Stimulated activated CD4-positive, alpha-beta T cell treated with anti-CD3 and anti-CD28 coated beads, TNF-alpha, amount 100 ng/mL, for 48 hours (primary cell): ENCODE results near the gene SUMO3.

Experiments used
- DNase-seq, 3 donors: peaks; one replicate each; pipeline ENCODE4 v3.0.0-alpha.2; 2020; ENCODE audit warnings: low read depth in 3 of 3

The SUMO3 gene

DNA sequence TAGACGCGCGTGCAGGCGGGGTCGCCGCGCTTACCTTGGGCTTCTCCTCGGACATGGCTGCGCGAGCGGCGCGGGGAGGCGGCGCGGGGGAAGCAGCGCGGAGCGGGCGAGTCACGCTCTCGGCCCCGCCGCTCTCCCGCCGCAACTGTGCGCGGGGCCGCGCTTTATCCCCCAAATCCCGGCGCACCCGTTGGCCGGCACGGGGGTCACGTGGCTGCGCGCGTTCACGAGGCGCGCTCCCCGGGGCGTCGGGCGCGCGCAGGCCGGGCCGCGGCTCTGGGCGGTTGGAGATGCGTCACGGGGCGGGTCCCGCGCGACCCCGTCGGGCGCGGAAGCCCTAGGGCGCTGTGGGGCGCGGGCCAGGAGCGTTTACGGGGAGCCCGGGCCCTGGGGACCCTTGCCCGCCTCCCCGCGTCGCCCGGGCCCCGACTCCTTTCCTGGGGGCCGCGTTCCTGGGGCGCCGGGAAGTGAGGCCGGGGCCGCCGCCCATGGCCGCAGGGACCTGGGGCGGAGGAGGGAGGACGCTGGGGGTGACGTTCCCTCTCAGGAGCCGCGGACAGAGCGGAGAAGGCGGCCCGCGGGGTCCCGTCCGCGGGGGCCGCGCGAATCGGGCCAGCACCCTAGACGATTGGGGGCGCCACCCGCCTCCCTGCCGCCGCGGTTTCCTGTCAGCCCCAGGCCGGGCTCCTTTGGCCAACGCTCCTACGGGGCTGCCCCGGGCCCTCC is at the start of gene SUMO3:
TSS of gene SUMO3 (minus strand) at position 149 of the 726 bp plus-strand sequence. CDS start at position 55, 94 bp downstream.
- peak; percentile 65 to 73 (median 71) for DNase-seq

DNA sequence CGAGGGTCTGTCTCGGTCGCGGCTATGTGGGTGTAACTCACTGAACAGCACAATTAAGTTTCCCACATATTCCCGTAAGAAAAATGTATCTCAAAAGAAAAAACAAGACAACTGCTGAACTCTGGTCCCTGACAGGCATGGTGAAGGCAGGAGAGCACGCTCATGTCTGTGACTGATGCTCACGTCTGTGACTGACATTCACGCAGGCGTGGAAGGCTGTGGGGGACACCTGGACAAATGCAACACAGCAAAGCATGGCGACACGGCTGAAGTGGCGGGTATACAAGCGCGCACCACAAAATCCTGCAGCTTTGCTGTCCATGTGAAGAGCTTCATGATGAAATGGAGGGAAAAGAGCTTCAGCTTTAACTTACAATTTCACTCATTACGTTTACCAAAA is 49.6 kb upstream of the SUMO3 start:
- DNase-seq = no peak

DNA sequence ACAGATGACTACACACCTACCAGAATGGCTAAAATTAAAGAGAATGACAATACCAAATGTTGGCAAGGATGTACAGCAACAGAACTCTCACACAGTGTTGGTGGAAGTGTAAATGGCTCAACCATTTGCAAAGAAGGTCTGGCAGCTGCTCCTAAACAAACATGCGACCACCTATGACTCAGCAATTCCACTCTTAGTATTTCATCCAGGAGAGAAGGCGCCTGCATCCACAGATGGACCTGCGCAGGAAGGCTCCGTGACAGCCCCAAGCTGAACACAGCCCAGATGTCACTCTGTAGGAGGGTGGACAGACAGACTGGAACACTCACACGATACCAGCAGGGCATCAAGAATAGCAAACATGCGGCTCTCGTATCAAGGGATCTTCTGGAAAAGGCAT is 48.9 kb upstream of the SUMO3 start:
- DNase-seq = no peak

DNA sequence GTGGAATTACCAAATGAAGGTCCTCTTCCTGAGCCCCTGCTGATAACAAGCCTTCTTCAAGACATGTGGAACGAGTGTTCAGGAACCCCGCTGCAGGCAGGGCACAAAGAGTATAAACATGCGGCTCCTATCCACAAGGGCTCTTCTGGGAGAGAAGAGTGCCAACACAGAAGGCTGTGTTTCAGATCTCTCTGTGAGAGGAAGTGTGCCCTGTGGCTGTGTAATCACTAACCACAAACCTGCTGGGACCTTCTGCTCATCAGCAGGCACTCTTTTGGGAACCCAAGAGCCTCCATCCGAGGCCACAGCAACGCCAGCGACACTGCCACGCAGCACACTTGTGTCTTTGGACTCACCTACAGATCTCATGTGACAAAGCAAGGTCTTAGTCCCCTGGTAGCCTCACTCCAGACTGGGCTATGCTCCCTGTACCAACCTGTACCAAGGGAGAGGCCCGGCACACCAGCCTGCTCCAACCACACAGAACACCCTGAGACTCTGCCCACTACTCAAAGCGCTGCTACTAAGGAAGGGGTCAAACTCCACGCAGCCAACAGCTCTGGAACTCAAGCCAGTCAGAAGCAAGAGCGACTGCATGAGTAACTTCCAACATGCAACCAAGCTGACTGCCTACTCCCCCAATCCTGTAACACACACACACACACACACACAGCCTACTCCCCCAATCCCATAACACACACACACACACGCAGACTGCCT is 47.9 kb upstream of the SUMO3 start:
- DNase-seq = peak in 1 of 3 donors; percentile 23

DNA sequence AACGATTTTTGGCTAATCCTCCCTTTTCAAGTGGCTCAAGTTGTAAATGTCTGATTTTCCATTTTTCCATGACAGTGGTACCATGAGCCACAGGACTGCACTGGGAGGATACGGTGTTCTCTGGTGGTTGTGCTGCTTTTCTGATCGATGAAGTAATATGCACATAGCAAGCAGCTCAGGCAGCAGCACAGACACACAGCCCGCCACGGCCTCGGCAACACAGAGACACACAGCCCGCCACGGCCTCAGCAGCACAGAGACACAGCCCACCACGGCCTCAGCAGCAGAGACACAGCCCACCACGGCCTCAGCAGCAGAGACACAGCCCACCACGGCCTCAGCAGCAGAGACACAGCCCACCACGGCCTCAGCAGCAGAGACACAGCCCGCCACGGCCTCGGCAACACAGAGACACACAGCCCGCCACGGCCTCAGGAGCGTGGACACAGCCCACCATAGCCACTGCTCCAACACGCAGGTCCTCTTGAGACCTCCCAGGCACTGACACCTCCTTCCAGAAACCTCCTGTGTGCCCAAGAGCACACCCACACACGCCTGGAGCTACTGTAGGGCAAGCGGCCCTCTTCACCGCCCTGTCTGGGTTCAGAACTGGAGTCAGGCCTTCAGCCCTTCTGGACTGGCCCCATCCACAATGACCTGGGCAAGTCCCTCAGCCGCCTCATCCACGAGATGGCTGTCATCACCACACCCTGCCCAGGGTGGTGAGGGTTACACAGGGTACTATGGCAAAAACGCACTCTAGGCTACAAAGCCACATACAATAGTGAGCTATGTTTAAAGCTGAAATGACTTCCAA is 45.2 kb upstream of the SUMO3 start:
- DNase-seq = no peak

DNA sequence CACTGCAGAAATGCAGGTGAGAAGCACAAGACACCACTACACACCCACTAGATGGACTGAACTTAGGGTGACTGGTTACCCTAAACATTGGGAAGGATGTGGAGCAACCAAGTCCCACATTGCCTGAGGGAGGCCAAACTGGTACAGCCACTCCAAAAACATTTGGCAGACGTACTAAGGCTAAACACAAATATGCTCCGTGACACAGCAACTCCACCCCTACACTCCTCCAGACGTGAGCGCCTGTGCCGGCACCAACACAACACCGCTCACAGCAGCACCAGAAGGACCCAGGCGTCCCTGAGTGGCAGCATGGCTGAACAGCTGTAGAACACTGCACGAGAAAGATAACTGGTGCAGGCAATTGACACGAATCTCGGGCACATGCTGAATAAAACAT is 40.9 kb upstream of the SUMO3 start:
- no peak for DNase-seq

DNA sequence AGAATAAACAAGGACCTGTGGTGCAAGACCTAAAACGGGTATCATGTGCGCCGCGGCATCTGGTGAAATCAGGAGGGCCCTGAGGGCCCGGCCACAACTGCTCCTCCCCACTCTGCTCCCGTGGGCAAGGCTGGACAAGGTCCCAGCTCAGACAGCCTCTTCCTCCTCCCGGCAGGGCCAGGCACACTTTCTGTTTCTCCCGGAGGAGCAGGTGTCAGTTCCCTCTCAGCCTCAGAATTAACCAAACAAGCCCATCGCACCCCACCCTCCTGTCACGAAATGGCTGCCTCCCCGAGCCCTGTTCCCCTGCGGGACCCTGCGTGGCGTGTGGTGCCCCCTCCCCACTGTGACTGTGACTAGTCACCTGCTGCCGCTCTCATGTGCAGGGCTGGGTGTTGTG is 40.4 kb upstream of the SUMO3 start:
- no peak for DNase-seq

DNA sequence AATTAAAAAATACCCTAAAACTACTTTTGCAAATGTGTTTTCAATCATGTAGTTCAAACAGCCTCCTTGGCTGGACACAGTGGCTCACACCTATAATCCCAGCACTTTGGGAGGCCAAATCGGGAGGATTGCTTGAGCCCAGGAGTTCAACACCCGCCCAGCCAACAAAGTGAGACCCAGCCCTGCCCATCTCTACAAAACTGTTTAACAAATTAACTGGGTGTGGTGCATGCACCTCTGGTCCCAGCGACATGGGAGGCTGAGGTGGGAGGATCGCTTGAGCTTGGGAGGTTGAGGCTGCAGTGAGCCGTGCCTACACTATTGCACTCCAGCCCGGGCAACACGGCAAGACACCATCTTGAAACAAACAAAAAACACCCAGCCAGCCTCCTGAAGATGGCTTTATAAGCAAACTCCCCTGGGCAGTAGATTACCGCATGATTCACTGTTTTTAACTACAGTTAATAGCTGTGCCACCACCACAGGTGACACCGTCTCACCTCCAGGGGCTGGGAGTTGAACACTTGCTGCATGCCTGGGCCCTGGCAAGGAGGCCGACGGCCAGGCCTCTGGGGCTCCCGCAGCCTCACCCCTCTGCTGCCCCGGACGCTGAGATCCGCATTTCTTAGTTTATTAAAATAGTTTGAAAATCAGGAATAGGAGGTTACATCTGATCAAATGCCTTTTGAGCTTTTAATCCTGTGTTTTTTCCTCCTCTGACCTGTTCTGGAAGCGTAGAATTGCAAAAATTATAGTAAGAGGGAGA is 39.4 kb upstream of the SUMO3 start:
- DNase-seq = no peak

DNA sequence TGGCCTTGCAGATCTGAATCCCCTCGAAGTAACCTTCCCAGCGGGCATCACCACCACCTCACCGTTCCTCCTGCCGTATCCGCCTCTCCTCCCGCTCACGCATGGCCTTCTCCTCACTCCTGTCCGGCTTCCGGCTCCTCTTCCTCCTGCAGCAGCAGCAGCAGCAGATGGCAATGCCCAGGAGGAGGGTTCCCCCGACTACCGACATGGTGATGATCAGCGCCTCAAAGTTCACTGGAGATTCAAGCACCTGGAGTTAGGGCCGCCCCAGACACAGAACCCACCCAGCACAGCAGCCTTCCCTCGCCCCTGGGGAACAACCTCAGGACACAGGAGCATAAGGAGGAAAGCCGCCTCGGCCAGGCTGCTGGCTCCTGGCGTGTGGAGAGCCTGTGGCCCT is 38.3 kb upstream of the SUMO3 start:
- no peak for DNase-seq

DNA sequence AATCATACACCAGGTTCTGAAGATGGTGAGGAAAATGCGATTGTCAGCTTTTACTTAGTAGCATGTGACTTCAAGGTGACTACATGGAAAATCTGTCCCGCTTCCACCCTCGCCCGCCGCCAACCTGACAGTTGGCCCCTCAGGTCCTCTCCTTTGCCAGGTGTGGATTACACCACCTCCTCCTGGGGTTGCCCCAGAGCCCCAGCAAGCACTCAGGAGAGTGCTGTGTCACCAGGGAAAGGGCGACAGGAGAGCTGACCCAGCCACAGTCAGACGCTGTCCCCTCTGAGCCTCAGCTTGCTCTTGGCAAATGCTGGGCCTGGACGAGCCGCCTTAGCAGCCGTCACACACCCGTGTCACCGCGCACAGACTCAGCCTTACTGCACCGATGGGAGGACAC is 37.7 kb upstream of the SUMO3 start:
- no peak for DNase-seq

DNA sequence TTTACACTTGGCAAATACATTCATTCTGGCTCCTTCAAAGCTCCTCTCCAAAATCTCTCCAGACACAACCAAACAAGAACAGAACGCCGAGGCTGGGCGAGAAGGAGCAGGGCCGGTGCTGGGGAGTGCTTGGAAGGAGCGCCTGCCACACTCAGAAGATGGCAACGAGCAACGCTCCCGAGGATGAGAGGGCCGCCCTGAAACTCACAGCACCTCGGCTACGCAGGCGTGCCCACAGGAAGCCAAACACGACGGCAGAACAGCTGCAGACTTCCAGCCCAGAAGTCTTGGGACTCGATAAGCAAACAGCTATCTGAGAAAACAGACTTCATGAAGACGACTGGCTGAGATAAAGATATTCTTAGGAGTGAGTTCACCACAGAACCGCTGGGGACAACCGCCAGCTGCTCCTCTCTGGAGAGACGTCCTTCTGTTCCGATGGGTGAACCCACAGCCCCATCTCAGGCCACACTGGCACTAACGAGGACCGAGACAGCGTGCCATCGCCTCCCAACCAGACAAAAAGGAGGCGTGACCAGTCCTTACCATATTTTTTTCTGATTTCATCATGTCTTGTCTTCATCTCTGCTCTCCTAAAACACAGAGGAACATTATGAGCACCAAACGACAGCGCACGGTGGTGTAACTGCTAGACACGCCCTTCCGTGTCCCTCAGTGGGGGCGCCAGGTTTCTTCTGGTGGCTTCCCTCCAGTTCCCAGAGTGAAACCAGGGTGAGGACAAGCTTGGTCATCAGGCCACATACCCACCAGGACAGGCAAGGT is 37.0 kb upstream of the SUMO3 start:
- no peak for DNase-seq

DNA sequence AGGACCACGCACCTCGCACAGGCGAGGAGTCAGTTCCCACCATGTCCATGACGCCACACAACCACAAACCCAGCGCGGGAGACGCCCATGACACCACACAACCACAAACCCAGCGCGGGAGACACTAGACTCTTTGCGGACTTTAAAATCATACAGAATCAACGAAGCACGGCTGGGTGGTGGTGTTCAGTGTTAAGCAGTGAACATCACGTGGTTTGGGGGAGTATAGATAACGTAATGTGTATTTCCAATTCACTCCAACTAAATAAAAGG is 36.5 kb upstream of the SUMO3 start:
- no peak for DNase-seq

DNA sequence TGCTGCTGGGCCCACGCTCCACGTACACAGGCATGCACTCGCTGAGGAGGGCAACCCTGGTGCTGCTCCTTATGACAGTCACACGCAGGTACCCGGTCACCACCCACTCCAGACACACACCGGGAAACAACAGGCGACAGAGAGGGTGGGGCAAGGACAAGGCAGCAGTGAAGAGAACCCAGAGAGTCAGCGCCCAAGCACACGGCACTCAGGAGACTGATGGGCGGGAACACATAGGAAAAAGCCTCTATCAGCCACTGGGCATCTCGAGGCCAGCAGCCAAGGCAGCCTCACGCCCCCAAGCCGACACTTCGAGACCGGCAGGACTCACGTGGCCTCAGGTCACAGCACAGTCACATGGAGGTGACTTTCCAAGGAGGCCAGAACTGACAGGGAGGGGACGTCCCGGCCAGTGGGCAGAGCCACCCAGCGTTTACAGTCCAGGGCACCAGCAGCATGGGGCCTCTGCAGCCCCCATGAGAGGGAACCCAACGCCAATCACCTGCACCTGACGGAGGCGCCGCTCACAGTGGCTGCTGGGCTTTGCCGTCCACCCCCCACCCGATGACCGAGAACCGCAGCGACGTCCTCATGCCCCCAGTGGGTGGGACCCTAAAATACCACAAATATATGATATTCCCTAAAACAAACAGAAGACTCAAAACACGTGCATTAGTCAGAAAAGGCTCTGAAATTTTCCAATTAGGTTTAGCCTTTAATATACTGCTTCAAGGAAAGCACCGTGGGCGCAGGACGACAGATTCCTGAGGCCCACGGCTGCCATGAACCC is 35.9 kb upstream of the SUMO3 start:
- no peak for DNase-seq

DNA sequence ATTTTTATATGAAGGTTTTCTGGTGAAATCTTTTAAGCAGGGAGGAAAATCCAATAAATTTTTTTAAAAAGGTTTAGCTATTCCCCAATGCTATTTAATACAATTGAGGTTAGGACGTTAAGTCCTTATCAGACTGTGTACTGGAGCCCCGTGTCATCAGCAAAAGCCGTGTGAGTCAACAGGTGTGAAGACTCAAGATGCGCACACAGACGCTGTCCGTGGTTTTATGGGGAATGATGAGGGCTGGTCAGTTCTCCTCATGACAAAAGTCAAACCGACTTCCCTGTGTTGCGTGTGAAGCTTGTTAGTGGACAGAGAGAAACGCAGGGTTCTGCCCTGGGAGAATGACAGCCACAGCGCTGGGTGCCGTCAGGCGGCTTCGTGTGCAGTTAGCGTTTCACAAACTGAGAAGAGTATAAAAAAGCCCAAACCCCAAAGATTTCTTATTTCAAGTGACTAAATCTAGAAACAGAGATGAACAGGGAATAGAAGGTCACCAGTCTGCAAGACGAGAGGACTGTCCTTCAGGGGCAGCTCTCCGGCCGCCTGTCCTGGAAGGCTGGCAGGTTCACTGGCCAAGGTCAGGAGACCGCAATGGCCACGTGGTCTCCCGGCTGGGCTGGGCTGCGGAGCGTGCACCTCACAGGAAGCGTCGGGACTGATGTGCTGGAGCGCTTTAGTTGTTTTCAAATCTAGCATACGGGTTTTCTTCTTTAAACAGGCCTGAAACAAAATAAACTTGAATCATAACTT is 33.2 kb upstream of the SUMO3 start:
- no peak for DNase-seq

DNA sequence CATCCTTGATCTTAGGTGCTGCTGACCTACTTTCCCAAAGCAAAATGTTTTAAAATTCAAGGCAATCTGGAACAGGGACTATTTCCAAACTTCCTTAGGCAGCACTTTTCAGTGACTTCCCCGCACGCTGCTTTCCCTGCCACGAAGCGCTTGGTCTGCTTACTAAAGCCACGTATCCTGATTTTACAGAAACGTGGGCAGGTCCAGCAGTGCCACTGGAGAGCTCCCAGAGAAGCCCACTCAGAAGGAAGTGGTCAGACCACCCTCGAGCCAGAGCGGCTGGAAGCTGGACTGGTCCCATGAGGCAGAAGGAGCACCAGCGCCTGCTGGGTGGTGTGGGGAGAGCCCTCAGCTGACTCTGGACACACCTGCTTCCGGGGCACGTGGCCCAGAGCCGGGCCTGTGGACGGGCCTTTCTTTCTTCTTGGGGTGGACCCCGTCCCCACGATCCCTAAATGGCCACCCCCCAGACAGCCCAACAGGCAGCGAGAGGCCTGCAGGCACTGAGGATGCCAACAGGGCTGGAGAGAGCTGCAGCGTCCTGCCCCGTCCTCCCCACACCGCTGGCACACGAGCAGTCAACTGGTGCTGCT is 32.4 kb upstream of the SUMO3 start:
- no peak for DNase-seq

DNA sequence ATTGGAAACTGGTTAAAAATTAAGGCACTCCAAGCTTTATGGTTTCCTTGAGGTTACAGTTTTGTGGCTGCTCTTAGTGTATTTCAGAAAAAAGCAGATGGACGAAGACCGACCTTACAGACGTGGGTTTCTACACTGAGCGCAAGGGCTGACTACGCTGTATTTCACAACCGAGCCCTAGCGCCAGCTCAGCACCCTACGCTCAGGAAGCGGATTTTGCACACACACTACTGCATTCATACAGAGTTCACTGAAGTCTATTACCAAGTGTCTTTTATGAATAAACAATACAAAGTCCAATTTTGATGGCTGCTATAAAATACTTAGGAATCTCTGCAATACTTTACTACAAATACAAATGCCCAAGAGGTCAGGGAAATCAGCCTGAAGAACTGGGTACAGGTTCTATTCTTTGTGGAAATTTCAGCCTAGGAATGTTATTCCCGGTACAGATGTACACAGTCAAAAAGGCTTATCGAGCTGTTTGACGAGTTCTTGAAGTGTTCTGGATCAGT is 31.8 kb upstream of the SUMO3 start:
- DNase-seq = no peak

DNA sequence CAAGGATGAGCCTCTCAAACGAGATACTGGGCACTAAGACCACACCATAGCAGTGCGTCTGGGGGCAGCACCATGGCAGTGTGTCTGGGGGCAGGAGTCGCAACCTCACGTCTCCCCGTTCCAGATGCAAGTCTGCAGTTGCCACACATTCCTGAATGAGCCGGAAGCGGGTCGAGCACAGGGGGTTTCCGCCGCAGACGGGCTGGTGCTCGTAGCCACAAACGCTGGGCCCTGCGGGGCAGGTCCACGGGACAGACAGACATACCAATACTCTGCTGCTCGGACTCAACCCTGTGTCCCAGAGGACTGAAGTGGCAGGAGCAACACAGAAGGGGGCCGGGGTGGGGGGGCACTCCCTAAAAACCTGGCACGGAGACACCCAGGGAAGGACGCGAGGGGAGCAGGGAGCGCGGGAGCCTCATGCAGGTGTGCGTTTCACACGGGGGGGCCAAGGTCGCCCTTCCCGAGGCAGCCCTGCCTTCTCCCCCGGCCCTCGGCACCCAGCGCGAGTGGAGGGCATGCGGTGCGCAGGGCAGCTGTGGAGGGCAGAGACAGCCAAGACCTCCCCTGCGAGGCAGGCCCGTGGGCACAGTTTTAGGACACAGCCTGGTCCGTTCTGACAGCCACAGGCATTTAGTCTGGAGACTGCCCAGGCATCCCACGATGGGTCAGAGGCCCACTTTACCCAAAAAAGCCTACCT is 31.1 kb upstream of the SUMO3 start:
- no peak for DNase-seq

DNA sequence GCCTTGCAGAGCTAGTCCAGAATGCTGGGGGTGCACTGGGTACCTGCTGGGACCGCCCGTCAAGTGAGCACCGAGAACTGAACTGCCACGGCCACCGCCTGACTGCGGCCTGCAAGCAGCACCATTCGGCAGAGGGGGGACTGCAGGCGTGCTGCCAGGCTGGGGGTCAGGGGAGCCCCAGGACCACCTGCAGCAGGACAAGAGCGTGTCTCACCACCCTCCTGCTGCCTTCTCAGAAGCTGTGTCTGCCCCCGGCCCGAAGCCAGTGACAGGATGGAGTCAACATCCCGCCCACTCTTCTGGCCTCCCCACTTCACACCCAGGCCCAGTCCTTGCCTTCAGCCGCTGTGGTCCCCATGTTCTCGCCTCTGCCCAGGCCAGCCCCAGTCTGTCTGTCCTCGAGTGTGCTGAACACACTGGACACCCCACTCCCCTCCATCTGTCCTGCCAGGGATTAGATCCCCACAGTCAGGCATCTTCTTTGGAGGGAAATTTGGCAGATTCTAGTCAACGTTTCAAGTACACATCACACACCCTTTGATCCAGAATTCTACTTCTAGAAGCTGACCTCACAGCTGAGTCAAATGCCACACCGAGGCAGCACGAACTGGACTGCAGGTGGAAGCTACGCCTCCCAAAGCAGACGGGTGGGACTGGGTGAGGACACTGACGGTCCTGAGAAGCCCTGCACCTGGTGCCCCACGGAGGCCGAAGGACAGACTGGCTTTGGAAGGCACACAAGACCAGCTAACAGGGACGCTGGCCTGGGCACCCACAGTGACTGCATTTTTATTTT is 29.6 kb upstream of the SUMO3 start:
- no peak for DNase-seq
